HG03045 (cell line): Measurements from ENCODE around the gene TTLL8.

Source experiments
- ATAC-seq: cut with Tn5 transposase; IDR thresholded peaks from one replicate; pipeline ENCODE4 v1.9.1; 2021; ENCODE audit warnings: mild to moderate bottlenecking, moderate library complexity; ENCODE audit not compliant: unreplicated experiment

The TTLL8 gene

GRCh38 chr22:49969751-49970527, 88.2 kb downstream of the TTLL8 start:
- ATAC-seq = no peak

GRCh38 chr22:49968831-49969661, 89.1 kb downstream of the TTLL8 start:
- ATAC-seq = no peak
